Adrenal gland (tissue), 12 donors: ENCODE results near the gene VSIR. TPM values are rescaled to one million over a fixed set of nuclear protein-coding genes. Genes with fewer than 3 reads are reported as not detected.

Experiments
- DNase-seq, 7 donors: peaks; one replicate each; pipeline ENCODE4 v3.0.0-alpha.2; 2019 to 2020
- H3K27ac ChIP-seq, 5 donors: fragments of 200-600 bp; sonication (generic) in 4 of 5; 1 replicate in 3 of 5; 2 replicates in 2 of 5; pipeline versions ENCODE4 v1.5.1 to v1.8.0; 2016 to 2020; ENCODE audit warnings: mild to moderate bottlenecking in 1 of 5
- H3K27me3 ChIP-seq: fragments of 200-600 bp; 2 replicates; pipeline ENCODE4 v1.8.0; 2021
- H3K36me3 ChIP-seq, 2 donors: fragments of 200-600 bp; replicated peaks in 1 of 2; 1 replicate in 1 of 2; 2 replicates in 1 of 2; pipeline versions ENCODE4 v1.5.1 to v1.8.0; 2018 to 2022
- H3K4me1 ChIP-seq, 2 donors: fragments of 200-600 bp; replicated peaks in 1 of 2; 1 replicate in 1 of 2; 2 replicates in 1 of 2; pipeline versions ENCODE4 v1.5.1 to v1.8.0; 2018 to 2021
- H3K4me3 ChIP-seq, 4 donors: fragments of 200-600 bp; sonication (generic) in 3 of 4; one replicate each; pipeline ENCODE4 v1.5.1; 2016 to 2018
- H3K9me3 ChIP-seq, 3 donors: fragments of 200-600 bp; sonication (generic) in 1 of 3; replicated peaks in 1 of 3; 1 replicate in 2 of 3; 2 replicates in 1 of 3; pipeline versions ENCODE4 v1.5.1 to v1.8.0; 2016 to 2021
- CTCF ChIP-seq, 6 experiments: fragments of 450-650 bp in 4 of 6; fragments of 200-600 bp in 2 of 6; sonication (generic) in 1 of 6; IDR thresholded peaks; 1 replicate in 5 of 6; 2 replicates in 1 of 6; pipeline versions ENCODE4 v1.5.1 to v1.8.0; 2016 to 2021; ENCODE audit warnings: antibody characterized with exemption in 6 of 6, mild to moderate bottlenecking in 2 of 6, moderate library complexity in 1 of 6
- POLR2A ChIP-seq, 2 donors: fragments of 450-650 bp; IDR thresholded peaks; one replicate each; pipeline ENCODE4 v1.6.1; 2017; ENCODE audit warnings: antibody characterized with exemption in 2 of 2, mild to moderate bottlenecking in 2 of 2, moderate library complexity in 1 of 2
- WGBS, 4 donors: extraction: QIAGEN DNeasy Blood & Tissue Kit in 2 of 4; methylation state at CpG; one replicate each; pipeline versions ENCODE4 v1.1.5 to v1.1.7; 2013 to 2017; 5-methylcytosine and 5-hydroxymethylcytosine counted together
- intact Hi-C, 2 donors: fragments of 100-400 bp; cut with DNase I; formaldehyde crosslinking; loops; one replicate each; pipeline versions ENCODE4 v1.14.1 to v1.15.0; 2022 to 2023
- polyA plus RNA-seq, 3 donors: library from polyadenylated mRNA; stranded (reverse); fragments of 200-250 nt in 2 of 3; fragments of 350-450 nt in 1 of 3; fragmentation: Illumina TruSeq in 1 of 3; extraction: RNeasy Lipid Tissue Mini Kit (QIAGEN cat#74804) in 1 of 3; gene quantifications; one replicate each; pipeline ENCODE4 v1.2.3, GENCODE V29; 2013 to 2014
- total RNA-seq, 9 donors: library from RNA; depleted of rRNA in 4 of 9; stranded (reverse); fragments of >200 nt in 4 of 9; fragments of 120-200 nt in 1 of 9; fragmentation: NEBNext Ultra II Directional in 1 of 9; extraction: Animal tissue kit (Norgen Biotek cat#: 25700) in 1 of 9; gene quantifications; one replicate each; pipeline versions ENCODE4 v1.1.0 to v1.2.4, GENCODE V29; 2013 to 2023
- donor health status: healthy with polysubstance abuse.
- donor health status: Bipolar disorder and iron deficiency.
- donor health status: DM: yes; HTN: yes; CAD: no.
- donor health status: DM: no; HTN: no; CAD: no.
- donor health status: DM: no; HTN: no; CAD: no.
- donor health status: DM: yes; HTN: yes; CAD: no.

Gene VSIR
- total and polyA plus RNA-seq, 12 donors: 8.0 to 71.7 (median 35.4) TPM

GRCh38 chr10:71719464-71720201 lies 53.7 kb downstream of the VSIR start, which contains the start of gene C10orf105:
Gene C10orf105, minus strand, starts transcription at chr10:71719778. Its CDS starts 3,441 bp downstream, at chr10:71716337.
- Histone ChIP-seq H3K27me3 (no peaks in the 10 kb centered on the region), H3K27ac (peak within 1 kb of the TSS in 3 of 5 donors; percentile 15 to 85 (median 17)), H3K9me3 (no peaks in the 10 kb centered on the region), H3K4me1 (peaks cover 0 to 14% of the 10 kb centered on the region in 2 donors), H3K4me3 (no peak within 1 kb of the TSS), H3K36me3 (no peaks in the 10 kb centered on the region)
- no peak for TF ChIP-seq POLR2A (IDR thresholded peaks at IDR 0.05)
- TF ChIP-seq CTCF (IDR thresholded peaks at IDR 0.05): no peak
- DNase-seq: no peak
- intact Hi-C loops: loop anchor here in 1 of 2 donors (5.0 kb wide), 1 partner anchor 78 kb away; no protein-coding TSS in a partner anchor
- WGBS, 4 donors: 91 to 100% (median 93%) methylated on average over 1 to 14 of the region's 14 CpGs

GRCh38 chr10:71719042-71719441 lies 54.3 kb downstream of the VSIR start:
- intact Hi-C loops: no loop called here
- H3K9me3 ChIP-seq: no peaks in the 10 kb centered on the region

DNA sequence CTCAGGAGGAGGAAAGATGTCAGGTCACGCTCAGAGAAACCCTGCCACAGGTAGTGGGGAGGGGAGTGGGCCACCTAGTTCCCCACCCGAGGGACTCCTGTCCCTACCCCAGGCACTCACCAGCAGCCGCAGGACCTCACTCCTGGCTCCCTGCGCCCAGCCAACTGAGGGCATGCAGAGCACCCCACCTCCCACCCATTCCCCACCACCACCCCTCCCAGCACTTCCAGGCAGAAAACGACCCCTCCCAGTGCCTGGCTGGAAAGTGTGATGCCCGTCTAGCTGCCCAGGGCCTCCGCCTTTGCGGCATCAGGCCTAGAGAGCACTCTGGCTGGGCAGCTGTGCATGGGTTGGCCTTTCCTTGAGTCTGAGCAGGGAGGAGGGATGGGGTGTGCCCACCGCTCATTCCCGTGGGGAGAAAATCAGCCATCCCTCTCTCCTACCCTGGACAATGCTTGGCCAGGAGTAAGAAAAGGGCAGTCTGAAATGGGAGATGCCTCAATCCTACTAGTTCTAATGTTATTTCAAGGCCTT lies 55.1 kb downstream of the VSIR start:
- DNase-seq: no peak
- Histone ChIP-seq H3K4me1 (peaks cover 10 to 28% of the 10 kb centered on the region in 2 donors), H3K9me3 (no peaks in the 10 kb centered on the region), H3K4me3 (no peak overlapping the region), H3K27ac (peak overlapping the region in 3 of 5 donors; percentile 15 to 85 (median 17)), H3K36me3 (no peaks in the 10 kb centered on the region), H3K27me3 (no peaks in the 10 kb centered on the region)
- intact Hi-C loops: no loop called here
- TF ChIP-seq CTCF (IDR thresholded peaks at IDR 0.05) (no peak), POLR2A (IDR thresholded peaks at IDR 0.05) (no peak)
- 69 to 80% (median 78%) methylated on average over 2 to 10 of the region's 10 CpGs for WGBS, 4 donors

More at GRCh38 chr10:71719042-71719441, 54.3 kb downstream of the VSIR start:
- Histone ChIP-seq H3K4me3 (no peak overlapping the region), H3K4me1 (peaks cover 3 to 20% of the 10 kb centered on the region in 2 donors), H3K36me3 (no peaks in the 10 kb centered on the region), H3K27ac (peak overlapping the region in 2 of 5 donors; percentile 17 to 71), H3K27me3 (no peaks in the 10 kb centered on the region)
- DNase-seq: peak in 3 of 7 donors; percentile 18 to 65 (median 41)
- TF ChIP-seq CTCF (IDR thresholded peaks at IDR 0.05): no peak
- no peak for TF ChIP-seq POLR2A (IDR thresholded peaks at IDR 0.05)
- 68 to 79% (median 76%) methylated on average over 5 to 7 of the region's 7 CpGs for WGBS, 4 donors

DNA sequence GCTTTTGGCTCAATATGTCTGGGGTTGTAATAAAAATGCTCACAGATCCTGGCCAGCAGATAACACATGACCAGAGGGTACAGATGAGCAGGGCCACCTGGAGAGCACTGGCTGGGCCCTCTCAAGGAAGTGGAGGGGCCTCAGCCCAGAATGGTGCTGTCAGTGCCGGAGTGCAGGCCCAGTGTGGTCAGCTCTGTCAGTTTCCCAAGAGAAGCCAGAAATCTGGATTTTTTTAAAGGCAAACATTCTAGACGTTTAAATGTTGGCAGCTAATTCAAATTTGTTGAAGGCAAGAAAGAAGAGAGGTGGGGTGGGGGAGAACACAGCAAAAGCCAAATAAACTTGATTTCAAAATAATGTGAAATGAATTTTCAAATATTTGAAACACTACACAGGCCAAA lies 55.8 kb downstream of the VSIR start:
- TF ChIP-seq CTCF (IDR thresholded peaks at IDR 0.05) (no peak), POLR2A (IDR thresholded peaks at IDR 0.05) (no peak)
- 65 to 77% (median 67%) methylated on average over 2 of the region's 2 CpGs for WGBS, 4 donors
- Histone ChIP-seq H3K27ac (peak overlapping the region in 1 of 5 donors; percentile 85), H3K4me3 (no peak overlapping the region), H3K27me3 (no peaks in the 10 kb centered on the region), H3K4me1 (peaks cover 17 to 35% of the 10 kb centered on the region in 2 donors), H3K36me3 (no peaks in the 10 kb centered on the region), H3K9me3 (no peaks in the 10 kb centered on the region)
- intact Hi-C loops: no loop called here
- no peak for DNase-seq
